UCSD-AML1 (cell line): ENCODE measurements around the gene ARHGEF26.

ENCODE experiments used
- DNase-seq: peaks from one replicate; lab custom pipeline; 2025; ENCODE audit not compliant: unreplicated experiment; lab: John Stamatoyannopoulos, UW

Gene ARHGEF26

GRCh38 chr3:154152741-154153140 is 31.6 kb downstream of the ARHGEF26 start:
- DNase-seq = no peak

- DNase-seq = no peak
Measured at GRCh38 chr3:154156530-154156929, 35.3 kb downstream of the ARHGEF26 start.

- DNase-seq = no peak
Measured at GRCh38 chr3:154161806-154162205, 40.6 kb downstream of the ARHGEF26 start.

GRCh38 chr3:154164387-154164786 is 43.2 kb downstream of the ARHGEF26 start:
- no peak for DNase-seq

GRCh38 chr3:154168998-154169795 is 48.0 kb downstream of the ARHGEF26 start:
- no peak for DNase-seq

GRCh38 chr3:154169796-154170110 is 48.6 kb downstream of the ARHGEF26 start:
- no peak for DNase-seq

- no peak for DNase-seq
Measured at GRCh38 chr3:154170300-154170699, 49.1 kb downstream of the ARHGEF26 start.

GRCh38 chr3:154175041-154175440 is 53.9 kb downstream of the ARHGEF26 start:
- DNase-seq = no peak

- no peak for DNase-seq
Measured at GRCh38 chr3:154176036-154176435, 54.8 kb downstream of the ARHGEF26 start.

GRCh38 chr3:154177406-154177805 is 56.2 kb downstream of the ARHGEF26 start:
- DNase-seq = no peak

- no peak for DNase-seq
Measured at GRCh38 chr3:154178172-154178571, 57.0 kb downstream of the ARHGEF26 start.

GRCh38 chr3:154180836-154181691 is 59.9 kb downstream of the ARHGEF26 start:
- no peak for DNase-seq

- DNase-seq = no peak
Measured at GRCh38 chr3:154182322-154182922, 61.2 kb downstream of the ARHGEF26 start.

- DNase-seq = no peak
Measured at GRCh38 chr3:154182975-154183374, 61.8 kb downstream of the ARHGEF26 start.

- DNase-seq = no peak
Measured at GRCh38 chr3:154184582-154184981, 63.4 kb downstream of the ARHGEF26 start.

GRCh38 chr3:154188437-154188836 is 67.2 kb downstream of the ARHGEF26 start:
- DNase-seq = no peak

- no peak for DNase-seq
Measured at GRCh38 chr3:154188846-154189245, 67.7 kb downstream of the ARHGEF26 start.

GRCh38 chr3:154191520-154191919 is 70.3 kb downstream of the ARHGEF26 start:
- no peak for DNase-seq

GRCh38 chr3:154192225-154192624 is 71.0 kb downstream of the ARHGEF26 start:
- no peak for DNase-seq

- DNase-seq = no peak
Measured at GRCh38 chr3:154193000-154193615, 71.9 kb downstream of the ARHGEF26 start.

- DNase-seq = no peak
Measured at GRCh38 chr3:154194877-154195276, 73.7 kb downstream of the ARHGEF26 start.
